Measurements from ENCODE around the gene VIPAS39.

VIPAS39 gene

DNA sequence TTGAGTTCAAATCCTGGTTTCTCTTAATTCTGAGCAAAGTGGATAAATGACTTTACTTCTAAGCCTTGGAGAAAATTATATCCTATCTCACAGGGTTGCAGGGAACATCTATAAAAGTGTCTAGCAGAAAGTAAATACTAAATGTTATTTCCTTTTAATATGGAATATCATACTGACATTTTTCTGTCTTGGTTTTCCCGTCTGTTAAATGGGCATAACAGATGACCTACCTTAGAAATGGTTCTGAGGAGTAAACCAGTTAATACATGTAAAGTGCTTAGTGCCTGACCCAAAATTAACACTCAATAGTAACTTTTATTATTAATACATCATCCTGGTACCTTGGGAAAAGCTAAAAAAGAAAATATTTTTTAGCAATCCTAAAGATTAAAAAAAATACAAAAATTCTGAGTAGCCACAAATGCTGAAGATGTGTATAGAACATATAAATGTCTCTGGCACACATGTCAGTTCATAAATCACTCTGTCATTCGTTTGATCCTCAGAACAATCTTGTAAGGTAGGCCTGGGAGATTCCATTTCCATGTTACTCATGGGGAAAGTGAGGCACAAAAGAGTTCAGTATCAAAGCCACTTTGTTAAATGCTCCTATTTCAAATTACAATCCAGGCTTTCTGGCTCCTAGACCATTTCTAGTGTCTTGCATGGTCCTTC, 1.3 kb downstream of the VIPAS39 start:
- no peak for DNase-seq (ENCODE audit: low read depth)
- TF ChIP-seq MYC (IDR thresholded peaks at IDR 0.05; ENCODE audit: low read depth, low read length): no peak
- TF ChIP-seq, protein P1, sequence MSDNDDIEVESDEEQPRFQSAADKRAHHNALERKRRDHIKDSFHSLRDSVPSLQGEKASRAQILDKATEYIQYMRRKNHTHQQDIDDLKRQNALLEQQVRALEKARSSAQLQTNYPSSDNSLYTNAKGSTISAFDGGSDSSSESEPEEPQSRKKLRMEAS (IDR thresholded peaks at IDR 0.05; ENCODE audit: low read depth, low read length): no peak
- TF ChIP-seq POLR2A (IDR thresholded peaks at IDR 0.05; ENCODE audit: extremely low read depth, insufficient read length): no peak
- TF ChIP-seq, protein P2, sequence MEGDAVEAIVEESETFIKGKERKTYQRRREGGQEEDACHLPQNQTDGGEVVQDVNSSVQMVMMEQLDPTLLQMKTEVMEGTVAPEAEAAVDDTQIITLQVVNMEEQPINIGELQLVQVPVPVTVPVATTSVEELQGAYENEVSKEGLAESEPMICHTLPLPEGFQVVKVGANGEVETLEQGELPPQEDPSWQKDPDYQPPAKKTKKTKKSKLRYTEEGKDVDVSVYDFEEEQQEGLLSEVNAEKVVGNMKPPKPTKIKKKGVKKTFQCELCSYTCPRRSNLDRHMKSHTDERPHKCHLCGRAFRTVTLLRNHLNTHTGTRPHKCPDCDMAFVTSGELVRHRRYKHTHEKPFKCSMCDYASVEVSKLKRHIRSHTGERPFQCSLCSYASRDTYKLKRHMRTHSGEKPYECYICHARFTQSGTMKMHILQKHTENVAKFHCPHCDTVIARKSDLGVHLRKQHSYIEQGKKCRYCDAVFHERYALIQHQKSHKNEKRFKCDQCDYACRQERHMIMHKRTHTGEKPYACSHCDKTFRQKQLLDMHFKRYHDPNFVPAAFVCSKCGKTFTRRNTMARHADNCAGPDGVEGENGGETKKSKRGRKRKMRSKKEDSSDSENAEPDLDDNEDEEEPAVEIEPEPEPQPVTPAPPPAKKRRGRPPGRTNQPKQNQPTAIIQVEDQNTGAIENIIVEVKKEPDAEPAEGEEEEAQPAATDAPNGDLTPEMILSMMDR (IDR thresholded peaks at IDR 0.05; ENCODE audit: low read depth, low read length): no peak
- peak overlapping the region; percentile 81 for H3K4me3 ChIP-seq (ENCODE audit: low read depth, low read length)

DNA sequence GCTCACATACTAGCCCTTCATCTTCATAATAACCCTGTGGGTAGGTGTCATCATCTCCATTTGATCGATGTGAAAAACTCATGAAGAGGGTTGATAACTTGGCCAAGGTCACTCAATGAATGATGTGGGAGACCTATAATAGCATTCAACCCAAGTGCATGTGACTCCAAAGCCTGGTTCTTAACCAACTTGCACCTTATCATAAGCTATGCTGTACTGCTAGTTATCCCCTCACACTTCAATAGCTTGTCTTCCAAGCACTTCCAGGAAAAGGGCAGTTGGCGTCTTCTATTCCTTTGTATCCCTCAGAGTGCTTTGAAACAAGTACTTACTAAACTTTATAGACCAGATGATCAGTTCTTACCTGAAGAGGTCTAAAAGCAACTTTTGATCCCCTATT, 15.2 kb downstream of the VIPAS39 start:
- no peak for DNase-seq (ENCODE audit: low read depth)
- no peak overlapping the region for H3K4me3 ChIP-seq (ENCODE audit: low read depth, low read length)
- TF ChIP-seq MYC (IDR thresholded peaks at IDR 0.05; ENCODE audit: low read depth, low read length) (no peak), POLR2A (IDR thresholded peaks at IDR 0.05; ENCODE audit: extremely low read depth, insufficient read length) (no peak)
- TF ChIP-seq, protein P2 (IDR thresholded peaks at IDR 0.05; ENCODE audit: low read depth, low read length): no peak
- TF ChIP-seq, protein P1 (IDR thresholded peaks at IDR 0.05; ENCODE audit: low read depth, low read length): no peak

DNA sequence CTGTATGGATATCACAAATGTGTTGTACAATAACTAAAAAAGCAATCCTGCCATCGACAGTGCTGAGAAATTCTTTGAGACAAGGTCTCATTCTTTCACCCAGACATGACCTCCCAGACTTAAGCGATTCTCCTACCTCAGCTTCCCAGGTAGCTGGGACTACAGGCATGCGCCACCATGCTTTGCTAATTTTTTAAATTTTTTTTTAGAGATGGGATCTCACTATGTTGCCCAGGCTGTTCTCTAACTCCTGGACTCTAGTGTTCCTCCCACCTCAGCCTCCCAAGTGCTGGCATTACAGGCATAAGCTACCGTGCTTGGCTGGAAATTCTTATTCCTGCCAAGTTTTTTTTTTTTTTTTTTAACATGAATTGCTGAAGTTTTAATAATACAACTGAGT, 17.5 kb downstream of the VIPAS39 start:
- TF ChIP-seq POLR2A (IDR thresholded peaks at IDR 0.05; ENCODE audit: extremely low read depth, insufficient read length) (no peak), MYC (IDR thresholded peaks at IDR 0.05; ENCODE audit: low read depth, low read length) (no peak)
- TF ChIP-seq, protein P2 (IDR thresholded peaks at IDR 0.05; ENCODE audit: low read depth, low read length): no peak
- TF ChIP-seq, protein P1 (IDR thresholded peaks at IDR 0.05; ENCODE audit: low read depth, low read length): no peak
- DNase-seq (ENCODE audit: low read depth): no peak
- no peak overlapping the region for H3K4me3 ChIP-seq (ENCODE audit: low read depth, low read length)

DNA sequence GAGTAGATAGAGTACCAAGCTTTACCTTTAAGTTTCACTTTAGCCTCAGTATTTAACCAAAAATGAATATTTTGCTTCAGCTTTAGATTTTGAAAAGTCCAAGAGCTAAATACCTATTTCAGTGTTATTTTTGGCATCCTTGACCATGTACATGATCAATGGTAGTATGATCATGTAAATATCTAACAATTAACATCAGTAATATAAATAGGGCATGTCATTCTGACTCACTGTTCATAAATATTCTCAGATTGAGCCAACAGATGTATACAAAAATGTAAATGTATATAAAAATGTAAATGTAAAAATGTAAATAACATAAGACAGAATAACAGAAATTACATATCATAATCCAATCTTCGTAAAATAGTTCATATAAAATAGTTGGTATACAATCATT, 18.8 kb downstream of the VIPAS39 start:
- no peak for DNase-seq (ENCODE audit: low read depth)
- H3K4me3 ChIP-seq (ENCODE audit: low read depth, low read length): no peak overlapping the region
- TF ChIP-seq, protein P2 (IDR thresholded peaks at IDR 0.05; ENCODE audit: low read depth, low read length): no peak
- TF ChIP-seq MYC (IDR thresholded peaks at IDR 0.05; ENCODE audit: low read depth, low read length): no peak
- no peak for TF ChIP-seq POLR2A (IDR thresholded peaks at IDR 0.05; ENCODE audit: extremely low read depth, insufficient read length)
- TF ChIP-seq, protein P1 (IDR thresholded peaks at IDR 0.05; ENCODE audit: low read depth, low read length): no peak

DNA sequence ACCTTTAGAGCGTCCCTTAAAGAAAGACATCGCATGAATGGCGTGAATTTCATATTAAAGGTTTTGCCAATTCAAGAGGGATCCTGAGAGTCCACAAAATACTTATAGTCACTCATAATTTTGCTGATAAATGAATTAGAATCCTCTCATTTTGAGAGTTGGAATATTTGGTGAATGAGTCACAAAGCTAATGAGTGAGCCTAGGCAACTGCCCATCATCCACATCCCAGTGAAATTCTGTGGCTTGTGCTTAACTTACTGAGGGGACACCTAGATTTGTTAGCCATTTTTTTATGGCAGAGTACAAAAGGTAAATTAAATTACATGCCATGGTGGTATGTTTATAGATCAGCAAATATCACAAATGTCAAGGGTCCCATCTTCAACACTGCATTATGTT, 21.4 kb downstream of the VIPAS39 start:
- DNase-seq (ENCODE audit: low read depth): no peak
- H3K4me3 ChIP-seq (ENCODE audit: low read depth, low read length): no peak overlapping the region
- TF ChIP-seq, protein P2 (IDR thresholded peaks at IDR 0.05; ENCODE audit: low read depth, low read length): no peak
- TF ChIP-seq POLR2A (IDR thresholded peaks at IDR 0.05; ENCODE audit: extremely low read depth, insufficient read length): no peak

DNA sequence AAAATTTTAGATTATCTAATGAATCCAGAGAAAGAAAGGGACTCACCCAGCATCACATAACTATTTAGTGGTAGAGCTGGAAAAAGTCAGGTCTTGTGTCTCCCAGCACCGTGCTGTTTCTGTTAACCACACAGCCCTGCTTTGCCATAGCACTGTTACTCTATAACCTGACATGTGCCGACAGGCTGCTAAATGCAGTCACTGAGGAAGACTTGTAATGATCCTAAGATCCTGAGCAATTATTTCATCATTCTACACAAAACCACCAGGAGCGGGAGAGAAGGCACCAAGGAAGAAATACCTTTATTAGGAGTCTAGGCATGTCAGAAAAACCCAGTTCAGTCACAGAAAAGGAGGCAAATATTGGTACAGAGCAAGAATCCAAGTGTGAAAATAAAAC, 31.0 kb downstream of the VIPAS39 start:
- H3K4me3 ChIP-seq (ENCODE audit: low read depth, low read length): no peak overlapping the region
- DNase-seq (ENCODE audit: low read depth): no peak
- TF ChIP-seq, protein P1 (IDR thresholded peaks at IDR 0.05; ENCODE audit: low read depth, low read length): no peak
- TF ChIP-seq POLR2A (IDR thresholded peaks at IDR 0.05; ENCODE audit: extremely low read depth, insufficient read length) (no peak), MYC (IDR thresholded peaks at IDR 0.05; ENCODE audit: low read depth, low read length) (no peak)
- TF ChIP-seq, protein P2 (IDR thresholded peaks at IDR 0.05; ENCODE audit: low read depth, low read length): no peak
